ENCODE measurements around the gene MAD1L1.
"Not testable (repeated sequence)": the region's sequence is repeated elsewhere in the genome, so short reads cannot be mapped to it uniquely, and the experiment has no call there.

- TF ChIP-seq POLR2A (IDR thresholded peaks at IDR 0.05; ENCODE audit: low read depth, low read length); CTCF (IDR thresholded peaks at IDR 0.05; ENCODE audit: extremely low read depth in 1 of 2, insufficient read depth in 1 of 2, low read depth in 1 of 2, low read length in 2 of 2); MYC (IDR thresholded peaks at IDR 0.05; ENCODE audit: low read depth, low read length); POLR2AphosphoS5 (IDR thresholded peaks at IDR 0.05; ENCODE audit: insufficient read depth, low read depth, low read length); GATA2 (IDR thresholded peaks at IDR 0.05; ENCODE audit: insufficient read depth, insufficient read length, low read depth, low read length); EZH2 (IDR thresholded peaks at IDR 0.05; ENCODE audit: borderline replicate concordance, low read depth, low read length, severe bottlenecking); JUN (IDR thresholded peaks at IDR 0.05; ENCODE audit: borderline replicate concordance, insufficient read depth, insufficient read length, low read depth); FOS (IDR thresholded peaks at IDR 0.05; ENCODE audit: borderline replicate concordance, insufficient read depth, low read length): not testable (repeated sequence)
Observed at GRCh38 chr7:1840744-1841143, 392.0 kb downstream of the MAD1L1 start.
